ENCODE measurements around the gene MLST8. TPM values are rescaled to one million over a fixed set of nuclear protein-coding genes. Genes with fewer than 3 reads are reported as not detected.

The MLST8 gene
- total and polyA plus RNA-seq, 7 donors, result 18.8 to 60.5 (median 35.0) TPM

GRCh38 chr16:2178321-2179106 is 26.7 kb upstream of the MLST8 start:
- peak; percentile 15 to 77 (median 52) for ATAC-seq
- 31 to 52% (median 33%) methylated on average over 55 to 104 of the region's 106 CpGs for WGBS, 3 donors
- intact Hi-C loops (cut with DNase I), result no loop called here

DNA sequence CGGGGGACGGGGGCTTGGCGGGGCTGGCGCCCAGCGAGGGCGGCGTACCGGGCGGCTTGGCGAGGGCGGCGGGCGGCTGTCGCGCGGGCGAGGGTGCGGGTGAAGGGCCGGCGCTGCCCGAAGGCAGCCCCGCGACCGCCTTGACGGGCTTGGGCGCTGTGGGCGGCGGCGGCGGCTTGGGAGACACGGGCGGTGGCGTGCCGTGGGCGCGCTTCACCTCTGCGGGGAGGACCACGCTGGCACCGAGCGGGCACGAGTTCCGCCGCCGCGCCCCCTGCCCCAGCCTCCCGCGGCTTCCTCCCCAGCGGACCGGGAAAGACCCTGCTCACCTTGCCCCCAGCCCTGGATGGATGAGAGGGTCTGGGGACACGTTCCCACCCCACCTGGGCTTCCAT is 26.1 kb upstream of the MLST8 start:
- no peak overlapping the region for H3K27ac ChIP-seq
- no peaks in the 10 kb centered on the region for H3K27me3 ChIP-seq (ENCODE audit: insufficient read depth in 3 of 3, low read length in 2 of 3)
- H3K9me3 ChIP-seq, result no peaks in the 10 kb centered on the region
- ATAC-seq, result no peak
- no peak for TF ChIP-seq CTCF (IDR thresholded peaks at IDR 0.05)
- intact Hi-C loops (cut with DNase I), result no loop called here
- H3K4me1 ChIP-seq, result no peaks in the 10 kb centered on the region
- peaks cover 3 to 42% of the 10 kb centered on the region in 2 donors for H3K36me3 ChIP-seq (ENCODE audit: insufficient read depth in 1 of 2, low read depth in 1 of 2)
- WGBS, 3 donors, result 26 to 44% (median 35%) methylated on average over 26 to 50 of the region's 50 CpGs
- DNase-seq, result no peak
- no peak overlapping the region for H3K4me3 ChIP-seq

More at GRCh38 chr16:2178321-2179106, 26.7 kb upstream of the MLST8 start:
- Histone ChIP-seq H3K36me3 (ENCODE audit: insufficient read depth in 1 of 2, low read depth in 1 of 2) (peaks cover 3 to 48% of the 10 kb centered on the region in 2 donors), H3K4me3 (no peak overlapping the region), H3K9me3 (no peaks in the 10 kb centered on the region), H3K27ac (no peak overlapping the region), H3K4me1 (no peaks in the 10 kb centered on the region), H3K27me3 (ENCODE audit: insufficient read depth in 3 of 3, low read length in 2 of 3) (no peaks in the 10 kb centered on the region)
- no peak for DNase-seq
- TF ChIP-seq CTCF (IDR thresholded peaks at IDR 0.05), result no peak

GRCh38 chr16:2179576-2179975 is 25.7 kb upstream of the MLST8 start:
- intact Hi-C loops (cut with DNase I), result no loop called here
- 92 to 94% (median 93%) methylated on average over 22 to 31 of the region's 31 CpGs for WGBS, 3 donors
- no peak for TF ChIP-seq CTCF (IDR thresholded peaks at IDR 0.05)
- no peaks in the 10 kb centered on the region for H3K4me1 ChIP-seq
- DNase-seq (no peak), ATAC-seq (no peak)
- H3K36me3 ChIP-seq (ENCODE audit: insufficient read depth in 1 of 2, low read depth in 1 of 2), result peaks cover 3 to 38% of the 10 kb centered on the region in 2 donors
- no peak overlapping the region for H3K27ac ChIP-seq
- no peak overlapping the region for H3K4me3 ChIP-seq
- H3K27me3 ChIP-seq (ENCODE audit: insufficient read depth in 3 of 3, low read length in 2 of 3), result no peaks in the 10 kb centered on the region
- no peaks in the 10 kb centered on the region for H3K9me3 ChIP-seq

GRCh38 chr16:2180461-2180860 is 24.8 kb upstream of the MLST8 start:
- ATAC-seq (no peak), DNase-seq (no peak)
- no peaks in the 10 kb centered on the region for H3K27me3 ChIP-seq (ENCODE audit: insufficient read depth in 3 of 3, low read length in 2 of 3)
- H3K4me3 ChIP-seq, result no peak overlapping the region
- H3K36me3 ChIP-seq (ENCODE audit: insufficient read depth in 1 of 2, low read depth in 1 of 2), result peaks cover 3 to 29% of the 10 kb centered on the region in 2 donors
- H3K9me3 ChIP-seq, result no peaks in the 10 kb centered on the region
- TF ChIP-seq CTCF (IDR thresholded peaks at IDR 0.05), result no peak
- intact Hi-C loops (cut with DNase I), result no loop called here
- no peaks in the 10 kb centered on the region for H3K4me1 ChIP-seq
- no peak overlapping the region for H3K27ac ChIP-seq
- 91 to 94% (median 94%) methylated on average over 36 to 43 of the region's 43 CpGs for WGBS, 3 donors
